ENCODE results near the gene SOX6.

Gene SOX6

GRCh38 chr11:16191212-16191867 lies 165.0 kb downstream of the SOX6 start:
- no peak for DNase-seq (ENCODE audit: low spot score)

- DNase-seq (ENCODE audit: low spot score), result no peak
Measured at GRCh38 chr11:16186680-16187079, 169.7 kb downstream of the SOX6 start.

GRCh38 chr11:16185042-16185441 lies 171.3 kb downstream of the SOX6 start:
- DNase-seq (ENCODE audit: low spot score), result no peak

GRCh38 chr11:16184588-16184987 lies 171.8 kb downstream of the SOX6 start:
- DNase-seq (ENCODE audit: low spot score), result no peak

GRCh38 chr11:16182553-16182952 lies 173.8 kb downstream of the SOX6 start:
- DNase-seq (ENCODE audit: low spot score), result no peak

DNA sequence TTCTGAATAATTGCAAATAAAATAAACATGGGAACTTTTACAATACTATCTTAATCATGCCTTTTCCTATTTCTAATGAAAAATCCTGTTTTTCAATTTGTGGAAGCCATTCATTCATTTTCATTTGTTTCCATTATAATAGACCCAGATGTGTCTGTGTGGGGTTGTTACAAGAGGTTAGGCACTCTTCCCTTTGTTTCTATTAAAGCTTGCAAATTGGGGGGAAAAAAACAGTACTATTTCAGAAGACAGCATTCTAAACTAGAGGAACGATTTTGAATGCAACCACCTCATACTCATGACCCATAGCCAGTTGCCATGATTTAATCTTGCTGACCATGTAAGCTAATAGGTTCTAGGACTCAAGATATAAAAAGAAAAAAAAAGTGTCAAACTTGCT lies 175.5 kb downstream of the SOX6 start:
- DNase-seq (ENCODE audit: low spot score), result no peak

DNA sequence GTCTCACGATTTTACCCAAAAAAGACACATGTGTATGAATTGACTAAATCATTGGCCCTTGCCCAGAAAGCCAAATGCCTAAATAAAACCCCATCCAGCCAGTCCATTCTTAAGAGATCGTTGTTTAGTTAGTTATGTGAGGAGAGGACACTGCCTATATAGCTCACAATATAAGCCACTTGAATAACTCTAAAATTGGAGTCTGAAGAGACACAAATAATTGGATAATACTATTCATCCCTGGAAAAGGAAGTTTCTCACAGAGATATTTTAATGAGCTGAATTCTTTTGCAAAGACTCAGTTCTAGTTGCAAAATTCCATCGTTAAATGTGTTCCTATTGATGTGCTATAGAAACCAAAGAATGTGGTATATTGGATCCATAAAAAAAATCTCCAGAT lies 176.7 kb downstream of the SOX6 start:
- DNase-seq (ENCODE audit: low spot score), result no peak

GRCh38 chr11:16178273-16178672 lies 178.1 kb downstream of the SOX6 start:
- DNase-seq (ENCODE audit: low spot score), result no peak

DNA sequence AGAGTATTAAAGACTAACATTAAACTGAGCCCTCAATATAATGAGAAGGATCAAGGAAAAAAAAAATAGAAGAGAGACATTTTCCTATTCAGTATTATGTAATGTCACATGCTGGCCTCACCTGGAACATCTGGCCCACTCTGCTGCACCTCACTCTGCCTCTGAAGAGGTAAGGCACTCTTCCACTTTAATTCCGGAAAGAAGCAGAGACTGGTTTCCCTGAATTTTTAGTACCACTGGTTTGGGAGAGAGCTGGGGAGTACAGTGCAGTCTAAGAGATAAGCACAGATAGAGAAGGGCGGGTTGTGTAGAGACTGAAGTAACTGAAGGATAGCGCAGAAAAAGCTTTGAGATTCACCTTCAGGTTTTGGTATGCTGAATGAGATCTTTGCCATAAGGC lies 178.7 kb downstream of the SOX6 start:
- DNase-seq (ENCODE audit: low spot score), result no peak

DNA sequence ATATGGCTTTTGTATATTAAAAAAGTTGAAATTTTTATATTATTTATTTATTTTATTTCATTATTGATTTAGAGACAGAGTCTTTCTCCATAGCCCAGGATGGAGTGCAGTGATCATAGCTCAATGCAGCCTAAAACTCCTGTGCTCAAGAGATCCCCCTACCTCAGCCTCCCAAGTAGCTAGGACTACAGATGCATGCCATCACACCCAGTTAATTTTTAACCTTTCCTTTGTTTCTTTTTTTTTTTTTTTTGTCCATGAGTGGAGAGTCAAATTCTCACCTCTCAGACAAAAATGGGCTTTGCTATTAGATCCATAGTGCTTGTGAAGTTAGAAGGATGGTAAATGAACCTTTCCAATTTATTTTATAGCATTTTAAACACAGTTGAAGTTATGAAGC lies 182.5 kb downstream of the SOX6 start:
- DNase-seq (ENCODE audit: low spot score), result no peak

DNA sequence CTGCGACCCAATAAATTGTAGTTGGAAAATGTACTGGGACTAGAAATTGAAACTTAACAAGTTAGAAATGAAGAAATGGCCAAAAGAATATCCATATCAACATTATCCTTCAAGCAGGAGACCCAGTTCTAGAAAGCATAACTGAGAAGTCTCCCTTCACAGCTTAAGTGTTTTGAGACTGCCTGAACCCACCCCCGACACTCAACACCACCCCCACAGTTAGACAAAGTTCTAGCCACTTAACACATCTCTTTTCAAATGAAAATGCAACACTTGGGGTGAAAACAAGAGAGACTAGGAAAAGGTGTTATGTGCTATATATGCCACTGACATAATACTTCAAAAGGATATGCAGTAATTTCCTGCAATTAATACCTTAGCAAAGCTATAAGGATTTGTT lies 184.5 kb downstream of the SOX6 start:
- no peak for DNase-seq (ENCODE audit: low spot score)

DNA sequence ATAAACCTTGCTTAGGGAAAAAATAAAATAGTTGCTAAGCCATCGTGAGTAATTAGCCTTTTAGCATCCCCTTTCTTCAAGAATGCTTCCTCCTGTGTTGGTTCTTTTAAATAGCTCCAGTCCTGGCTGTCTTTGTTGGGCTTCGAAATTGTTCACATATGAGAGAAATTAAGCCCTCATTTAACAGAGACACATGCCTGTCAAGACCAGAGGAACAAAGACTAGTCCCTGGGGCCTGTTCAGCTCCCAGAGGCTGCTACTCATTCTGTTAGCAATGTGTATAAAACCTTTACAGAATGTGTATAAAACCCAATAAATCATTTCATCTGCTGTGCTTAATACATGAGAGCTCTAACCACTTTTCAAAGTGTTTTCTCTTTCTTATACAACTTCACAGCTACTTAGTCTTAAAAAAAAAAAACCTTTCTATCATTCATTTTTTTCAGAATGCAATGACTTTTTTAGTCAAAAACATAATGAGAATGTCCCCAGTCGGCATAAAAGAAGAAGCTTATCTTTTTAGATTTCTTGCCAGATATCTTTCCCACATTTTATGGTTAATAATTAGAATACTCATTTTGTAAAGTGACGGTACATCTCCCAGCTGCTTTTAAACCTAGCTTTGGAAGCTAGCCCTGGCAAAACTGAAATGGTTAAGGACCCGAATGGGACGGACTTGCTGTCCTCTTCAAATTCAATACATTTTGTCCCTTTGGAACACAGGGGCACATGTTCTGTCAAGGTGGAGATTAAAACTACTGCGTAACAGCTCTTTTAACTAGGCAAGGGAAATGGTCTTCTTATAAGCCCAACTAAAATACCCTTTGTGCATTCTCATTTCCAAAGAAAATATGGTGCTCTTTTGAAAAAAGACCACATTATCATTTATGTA lies 186.1 kb downstream of the SOX6 start:
- DNase-seq (ENCODE audit: low spot score), result no peak

DNA sequence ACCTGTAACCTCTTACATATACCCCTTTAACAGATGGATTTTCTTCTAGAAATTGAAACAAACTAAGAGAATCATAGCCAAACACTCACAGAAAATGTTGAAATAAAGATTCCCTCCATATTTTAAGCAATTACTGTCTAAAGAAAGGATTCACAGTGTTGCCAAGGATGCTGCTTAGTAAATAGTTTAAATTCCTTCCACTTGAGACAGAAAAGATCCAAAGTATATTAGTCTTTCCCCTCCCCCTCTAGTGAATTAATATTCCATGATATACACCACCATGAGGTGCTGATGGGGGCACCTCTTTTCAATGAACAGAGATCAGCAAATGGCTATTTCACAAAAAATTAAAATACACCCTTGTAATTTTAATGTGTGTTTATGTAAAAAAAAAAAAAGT lies 186.8 kb downstream of the SOX6 start:
- no peak for DNase-seq (ENCODE audit: low spot score)

DNA sequence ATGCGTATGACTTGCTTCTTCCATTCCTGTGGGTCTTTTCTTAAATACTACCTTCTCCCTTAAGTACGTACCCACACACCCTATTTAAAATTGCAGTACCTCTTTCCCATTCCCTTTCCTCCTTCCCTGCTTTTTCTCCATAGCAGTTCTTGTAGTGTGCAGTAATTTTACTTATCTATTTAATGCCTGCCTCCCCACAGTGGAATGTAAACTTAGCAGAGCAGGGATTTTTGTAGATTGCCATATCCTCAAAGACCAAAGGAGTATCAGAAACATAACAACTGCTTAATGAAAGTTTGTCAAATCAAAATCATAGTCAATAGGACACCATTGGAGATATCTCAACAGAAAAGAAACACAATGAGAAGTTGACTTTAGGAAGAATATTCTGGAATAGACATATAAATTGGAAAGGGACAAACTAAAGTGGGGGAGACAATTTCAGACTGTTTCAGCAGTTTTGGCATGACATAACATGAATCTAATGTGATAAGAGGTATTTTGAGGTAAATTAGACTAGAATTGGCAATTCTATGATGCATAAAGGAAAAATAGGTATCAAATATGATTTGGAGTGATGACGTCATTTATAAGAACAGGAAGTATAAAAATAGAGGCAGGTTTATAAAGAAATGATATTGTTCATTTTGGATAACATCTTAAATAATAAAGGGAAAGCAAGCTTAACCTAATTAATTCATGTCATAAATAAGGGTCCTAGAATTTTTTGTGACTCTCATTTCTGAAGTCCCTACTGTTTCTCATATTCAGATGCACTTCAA lies 188.4 kb downstream of the SOX6 start:
- DNase-seq (ENCODE audit: low spot score), result no peak

DNA sequence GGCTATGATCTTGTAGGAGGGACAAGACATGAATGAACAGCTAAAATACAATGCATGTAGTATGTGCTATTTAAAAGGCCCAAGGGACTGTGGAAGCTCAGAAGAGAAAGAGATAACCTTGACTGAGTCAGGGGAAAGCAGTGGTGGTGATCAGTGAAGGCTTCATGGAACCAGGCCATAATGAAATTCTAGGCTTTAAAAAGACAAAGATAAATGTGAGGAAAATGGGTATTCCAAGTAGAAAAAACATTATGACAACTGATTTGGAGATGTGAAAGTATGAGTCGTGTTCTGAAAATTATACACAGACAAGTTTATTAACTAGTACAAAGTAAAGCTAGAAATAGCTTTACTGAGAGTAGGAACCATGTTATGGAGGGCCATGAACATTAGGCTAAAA lies 189.8 kb downstream of the SOX6 start:
- DNase-seq (ENCODE audit: low spot score), result no peak

DNA sequence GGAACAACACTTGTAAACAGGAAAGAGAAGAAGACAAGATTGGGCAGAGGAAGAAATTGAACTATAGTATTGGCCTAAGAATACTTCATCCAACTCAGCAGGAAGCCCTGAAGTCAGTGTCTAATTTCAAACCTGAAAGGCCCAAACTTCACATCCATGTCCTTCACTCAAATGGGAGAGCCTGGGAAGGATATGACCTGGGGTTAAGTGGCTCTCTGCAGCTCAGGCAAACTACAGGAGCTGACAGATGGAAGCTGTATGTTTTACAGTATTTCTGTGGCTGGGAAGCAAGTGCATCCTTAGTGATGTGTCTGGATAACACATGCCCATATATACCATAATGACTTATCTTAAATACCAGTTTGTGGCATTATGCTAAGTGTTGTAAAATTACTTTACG lies 196.2 kb downstream of the SOX6 start:
- no peak for DNase-seq (ENCODE audit: low spot score)

DNA sequence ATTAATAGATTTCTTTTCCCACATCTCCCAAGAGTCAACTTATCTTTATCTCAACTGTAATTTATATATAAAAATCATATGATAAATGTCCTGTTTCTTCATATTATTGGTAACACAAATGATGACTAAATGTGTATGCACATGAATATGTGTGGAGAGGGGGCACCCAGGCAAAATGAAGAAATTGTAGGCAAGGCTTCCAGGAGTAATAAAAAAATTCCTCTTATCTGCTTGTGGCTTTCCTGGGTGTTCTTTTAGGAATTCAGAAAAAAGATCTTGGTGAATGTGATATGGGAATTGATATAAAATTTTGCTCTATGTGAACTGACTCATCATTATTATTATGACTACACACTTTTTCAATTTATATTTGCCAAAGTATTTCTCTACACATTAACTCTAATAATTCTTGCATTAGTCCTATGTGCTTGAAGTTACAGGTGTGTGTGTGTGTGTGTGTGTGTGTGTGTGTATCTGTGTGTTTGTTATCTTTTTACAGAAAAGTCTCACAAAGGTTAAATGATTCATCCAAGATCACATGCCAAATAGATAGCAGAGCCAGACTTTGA lies 197.8 kb downstream of the SOX6 start:
- DNase-seq (ENCODE audit: low spot score), result no peak

DNA sequence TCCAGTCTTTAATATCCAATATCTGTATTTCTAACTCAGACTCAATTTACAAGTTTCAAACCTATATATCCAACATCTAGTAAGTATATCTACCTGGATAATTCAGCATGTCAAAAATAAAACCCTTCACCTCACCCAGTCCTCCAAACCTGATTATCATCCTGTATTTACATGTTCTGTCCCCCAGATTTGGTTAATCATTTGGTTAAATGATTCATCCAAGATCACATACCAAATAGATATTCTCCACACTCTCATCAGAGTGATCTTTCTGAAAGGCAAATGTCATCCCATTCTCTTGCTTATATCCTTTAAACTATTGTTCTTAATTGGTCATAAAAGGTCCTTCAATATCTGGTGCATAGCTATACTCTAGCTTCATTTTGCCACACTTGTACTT lies 199.0 kb downstream of the SOX6 start:
- DNase-seq (ENCODE audit: low spot score), result no peak

DNA sequence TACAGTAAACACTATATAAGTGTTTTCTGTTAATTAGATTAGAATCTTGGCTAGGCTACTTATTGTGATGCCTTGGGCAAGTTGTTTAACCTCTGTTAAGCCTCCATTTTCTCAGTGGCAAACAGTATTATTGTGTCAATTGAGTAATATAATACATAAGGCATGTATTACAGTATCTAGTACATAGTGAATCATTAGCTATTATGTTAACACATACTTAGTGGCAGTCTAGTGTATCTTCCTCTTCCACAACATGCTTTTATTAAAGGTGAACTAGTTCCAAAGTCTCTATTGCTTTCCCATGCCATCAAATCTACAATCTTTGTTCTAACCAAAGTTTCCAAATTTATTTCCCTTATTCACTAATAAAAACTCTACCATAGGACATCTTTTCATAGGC lies 200.9 kb downstream of the SOX6 start:
- DNase-seq (ENCODE audit: low spot score), result no peak

DNA sequence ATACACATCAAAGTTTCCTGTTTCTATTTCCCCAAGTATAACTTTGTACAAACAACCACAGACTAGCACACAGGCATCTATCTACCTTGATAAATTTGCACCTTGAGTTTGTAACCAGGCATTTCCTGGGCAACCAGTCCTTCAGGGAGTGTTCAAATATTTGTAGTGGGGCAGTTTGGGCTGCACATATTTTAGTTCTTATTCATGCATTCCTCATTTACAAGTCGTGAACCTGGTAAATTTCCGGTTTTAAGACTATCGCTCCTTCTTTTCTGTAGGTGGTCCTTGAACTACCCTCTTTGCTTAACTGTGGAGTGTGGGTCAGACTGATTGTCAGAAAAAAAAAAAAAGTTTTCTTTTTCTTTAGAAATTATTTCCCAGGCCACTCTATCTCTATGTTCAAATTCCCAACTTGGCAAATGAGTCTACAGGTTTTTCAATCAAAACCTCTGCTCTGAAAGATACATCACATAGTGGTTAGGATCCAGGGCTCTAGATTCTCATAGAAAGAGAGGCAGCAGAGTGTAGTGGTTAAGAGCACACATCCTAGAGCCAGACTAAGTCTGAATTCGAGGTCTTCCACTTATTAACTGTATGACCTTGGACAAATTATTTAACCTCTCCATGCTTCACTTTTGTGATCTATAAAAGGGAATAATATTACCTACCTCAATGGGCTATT lies 201.5 kb downstream of the SOX6 start:
- no peak for DNase-seq (ENCODE audit: low spot score)

- DNase-seq (ENCODE audit: low spot score), result no peak
Measured at GRCh38 chr11:16153951-16154350, 202.4 kb downstream of the SOX6 start.

DNA sequence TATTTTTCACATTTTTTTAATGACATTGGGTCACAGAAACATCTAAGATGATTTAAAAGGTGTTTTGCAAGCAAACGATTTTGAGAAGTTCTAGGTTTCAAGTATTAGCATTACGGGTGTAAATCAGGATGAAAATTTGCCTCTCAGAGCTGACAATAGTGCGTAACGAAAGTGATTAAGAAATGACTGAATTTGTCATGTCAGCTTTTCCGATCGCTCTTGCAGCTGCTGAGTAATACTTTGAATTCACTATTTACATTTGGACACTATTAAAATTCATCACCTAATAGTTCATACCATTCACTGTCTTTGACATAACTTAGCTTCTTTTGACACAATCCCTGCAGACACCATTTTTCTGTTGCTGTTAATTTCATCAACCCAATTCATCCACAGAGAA lies 205.2 kb downstream of the SOX6 start:
- DNase-seq (ENCODE audit: low spot score), result no peak

All from CD4-positive, alpha-beta T cell treated with Interleukin-2 at 100 ng/mL for 4 hours (primary cell).